Bronchial epithelial cell (primary cell): ENCODE measurements around the gene PDZD4. TPM values are rescaled to one million over a fixed set of nuclear protein-coding genes. Genes with fewer than 3 reads are reported as not detected.
"Not testable (repeated sequence)": the region's sequence is repeated elsewhere in the genome, so short reads cannot be mapped to it uniquely, and the experiment has no call there.

Experiments used
- DNase-seq: peaks from one replicate; pipeline ENCODE4 v3.0.0-alpha.2; 2010; ENCODE audit warnings: low read depth
- FAIRE-seq: peaks from 2 replicates; lab custom pipeline; 2011; peaks lifted over from hg19 to GRCh38; lab: Jason Lieb, UNC
- H3K27me3 ChIP-seq: 2 replicates; pipeline ENCODE4 v1.5.1; 2011; ENCODE audit warnings: low read length; ENCODE audit not compliant: control insufficient read depth, insufficient read depth
- H3K36me3 ChIP-seq: 2 replicates; pipeline ENCODE4 v1.5.1; 2011; ENCODE audit warnings: low read length; ENCODE audit not compliant: control insufficient read depth, insufficient read depth
- H3K4me3 ChIP-seq: 2 replicates; pipeline ENCODE4 v1.5.1; 2011; ENCODE audit warnings: mild to moderate bottlenecking, low read depth, low read length, control low read depth
- total RNA-seq: library from RNA; depleted of rRNA; stranded (reverse); fragments of >200 nt; gene quantifications from 2 replicates; pipeline ENCODE4 v1.2.1, GENCODE V29; 2014
- TF ChIP-seq, protein P1 (sequence below): IDR thresholded peaks from 2 replicates; pipeline ENCODE4 v1.5.1; 2011; ENCODE audit warnings: mild to moderate bottlenecking, moderate library complexity, low read length, control low read depth, inconsistent platforms; ENCODE audit not compliant: insufficient read depth, severe bottlenecking

PDZD4 gene
- total RNA-seq, 1 donor from 2014 or later: under 0.01 TPM

DNA sequence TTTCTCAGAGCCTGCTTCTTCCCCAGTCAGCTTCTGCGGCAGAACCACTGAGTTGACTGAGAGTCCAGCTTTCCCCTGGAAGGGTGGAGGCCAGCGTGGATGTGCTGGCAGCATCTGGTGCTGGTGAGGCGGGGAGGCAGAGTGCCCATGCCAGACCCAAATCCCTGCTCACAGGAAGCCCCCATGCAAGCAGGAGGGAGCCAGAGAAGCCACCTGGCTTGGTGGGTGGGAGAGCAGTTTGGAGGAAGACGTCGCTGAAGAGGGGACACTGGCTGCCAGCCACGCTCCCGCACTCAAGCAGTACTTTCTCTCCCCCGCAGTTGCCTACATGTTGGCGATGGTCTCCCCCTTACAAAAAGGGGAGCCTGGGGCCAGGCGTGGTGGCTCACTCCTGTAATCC, 6.0 kb downstream of the PDZD4 start:
- H3K4me3 ChIP-seq: no peak overlapping the region
- FAIRE-seq: no peak
- H3K27me3 ChIP-seq: peaks cover 5% of the 10 kb centered on the region
- no peaks in the 10 kb centered on the region for H3K36me3 ChIP-seq
- TF ChIP-seq, protein P1, sequence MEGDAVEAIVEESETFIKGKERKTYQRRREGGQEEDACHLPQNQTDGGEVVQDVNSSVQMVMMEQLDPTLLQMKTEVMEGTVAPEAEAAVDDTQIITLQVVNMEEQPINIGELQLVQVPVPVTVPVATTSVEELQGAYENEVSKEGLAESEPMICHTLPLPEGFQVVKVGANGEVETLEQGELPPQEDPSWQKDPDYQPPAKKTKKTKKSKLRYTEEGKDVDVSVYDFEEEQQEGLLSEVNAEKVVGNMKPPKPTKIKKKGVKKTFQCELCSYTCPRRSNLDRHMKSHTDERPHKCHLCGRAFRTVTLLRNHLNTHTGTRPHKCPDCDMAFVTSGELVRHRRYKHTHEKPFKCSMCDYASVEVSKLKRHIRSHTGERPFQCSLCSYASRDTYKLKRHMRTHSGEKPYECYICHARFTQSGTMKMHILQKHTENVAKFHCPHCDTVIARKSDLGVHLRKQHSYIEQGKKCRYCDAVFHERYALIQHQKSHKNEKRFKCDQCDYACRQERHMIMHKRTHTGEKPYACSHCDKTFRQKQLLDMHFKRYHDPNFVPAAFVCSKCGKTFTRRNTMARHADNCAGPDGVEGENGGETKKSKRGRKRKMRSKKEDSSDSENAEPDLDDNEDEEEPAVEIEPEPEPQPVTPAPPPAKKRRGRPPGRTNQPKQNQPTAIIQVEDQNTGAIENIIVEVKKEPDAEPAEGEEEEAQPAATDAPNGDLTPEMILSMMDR: no peak
- no peak for DNase-seq

DNA sequence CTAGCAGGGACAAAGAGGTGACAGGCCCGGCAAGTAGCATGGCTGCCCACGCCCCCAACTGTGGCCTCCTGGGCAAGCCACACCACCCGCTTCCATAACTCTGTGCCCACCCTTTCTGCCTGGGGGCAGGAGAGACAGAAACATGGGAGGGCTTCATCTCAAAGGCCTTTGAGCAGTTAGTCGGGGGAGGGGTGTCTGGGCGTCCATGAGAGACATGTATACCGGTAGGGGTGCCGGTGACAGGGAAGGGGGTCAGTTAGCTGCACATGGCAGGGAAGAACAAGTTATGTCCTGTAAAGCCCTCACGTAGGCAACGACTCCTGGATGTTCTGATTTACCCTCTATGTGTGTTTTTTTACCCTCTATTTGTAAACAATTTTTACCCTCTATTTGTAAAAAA, 9.3 kb downstream of the PDZD4 start:
- TF ChIP-seq, protein P1: no peak

DNA sequence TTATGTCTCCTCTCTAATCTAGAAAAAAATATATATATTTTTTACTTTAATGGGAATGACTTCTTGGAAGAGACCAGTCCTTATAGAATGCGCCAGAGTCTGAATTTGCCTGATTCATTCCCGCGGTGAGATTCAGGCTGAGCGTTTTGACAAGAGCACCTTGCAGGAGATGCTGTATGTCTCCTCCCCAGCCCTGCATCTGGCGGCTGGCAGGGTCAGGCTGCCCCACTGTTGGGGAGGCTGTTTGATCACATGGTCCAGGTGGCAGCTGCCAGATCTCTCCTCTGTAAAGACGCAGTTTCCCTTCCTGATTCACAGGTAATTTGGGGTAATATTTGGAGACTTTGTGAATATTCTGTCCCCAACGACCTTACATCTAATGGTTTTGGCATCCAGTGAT, 9.7 kb downstream of the PDZD4 start:
- no peak overlapping the region for H3K4me3 ChIP-seq
- H3K27me3 ChIP-seq: no peaks in the 10 kb centered on the region
- H3K36me3 ChIP-seq: no peaks in the 10 kb centered on the region
- FAIRE-seq: no peak
- DNase-seq: no peak
- TF ChIP-seq, protein P1: no peak

More for the DNA sequence above, 9.3 kb downstream of the PDZD4 start:
- Histone ChIP-seq H3K27me3 (no peaks in the 10 kb centered on the region), H3K36me3 (no peaks in the 10 kb centered on the region), H3K4me3 (no peak overlapping the region)
- FAIRE-seq (no peak), DNase-seq (no peak)

DNA sequence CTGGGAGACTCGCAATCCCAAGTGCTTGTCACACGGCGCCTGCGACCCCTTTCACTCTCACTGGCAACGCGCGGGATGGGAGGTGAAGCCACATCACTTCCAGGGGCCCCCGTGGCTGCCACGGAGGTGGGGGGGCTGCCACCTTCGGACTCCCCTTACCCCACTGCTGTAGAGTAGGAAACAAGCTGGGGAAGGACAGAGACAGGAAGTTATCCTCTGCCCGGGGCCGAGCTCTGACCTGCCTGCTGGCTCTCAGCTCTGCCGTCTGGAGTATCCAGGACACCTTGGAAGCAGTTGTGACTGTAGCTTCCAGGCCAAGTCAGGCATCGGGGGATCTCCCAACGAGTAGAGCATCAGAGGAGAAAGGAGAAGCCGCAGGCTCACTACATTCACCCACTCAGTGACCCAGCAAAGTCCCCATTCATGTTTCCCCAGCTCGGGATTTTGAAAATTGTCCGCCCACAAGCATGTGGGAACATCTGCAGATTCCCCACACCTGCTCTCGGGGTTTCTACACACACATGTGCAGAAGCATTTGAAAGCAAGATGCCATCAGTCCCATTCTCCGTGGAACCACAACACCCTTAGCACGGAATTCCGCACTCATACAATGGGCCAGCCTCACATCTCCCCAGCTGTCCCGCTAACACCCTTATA, 10.8 kb downstream of the PDZD4 start:
- TF ChIP-seq, protein P1: no peak
- DNase-seq (no peak), FAIRE-seq (no peak)
- Histone ChIP-seq H3K36me3 (no peaks in the 10 kb centered on the region), H3K27me3 (no peaks in the 10 kb centered on the region), H3K4me3 (no peak overlapping the region)

DNA sequence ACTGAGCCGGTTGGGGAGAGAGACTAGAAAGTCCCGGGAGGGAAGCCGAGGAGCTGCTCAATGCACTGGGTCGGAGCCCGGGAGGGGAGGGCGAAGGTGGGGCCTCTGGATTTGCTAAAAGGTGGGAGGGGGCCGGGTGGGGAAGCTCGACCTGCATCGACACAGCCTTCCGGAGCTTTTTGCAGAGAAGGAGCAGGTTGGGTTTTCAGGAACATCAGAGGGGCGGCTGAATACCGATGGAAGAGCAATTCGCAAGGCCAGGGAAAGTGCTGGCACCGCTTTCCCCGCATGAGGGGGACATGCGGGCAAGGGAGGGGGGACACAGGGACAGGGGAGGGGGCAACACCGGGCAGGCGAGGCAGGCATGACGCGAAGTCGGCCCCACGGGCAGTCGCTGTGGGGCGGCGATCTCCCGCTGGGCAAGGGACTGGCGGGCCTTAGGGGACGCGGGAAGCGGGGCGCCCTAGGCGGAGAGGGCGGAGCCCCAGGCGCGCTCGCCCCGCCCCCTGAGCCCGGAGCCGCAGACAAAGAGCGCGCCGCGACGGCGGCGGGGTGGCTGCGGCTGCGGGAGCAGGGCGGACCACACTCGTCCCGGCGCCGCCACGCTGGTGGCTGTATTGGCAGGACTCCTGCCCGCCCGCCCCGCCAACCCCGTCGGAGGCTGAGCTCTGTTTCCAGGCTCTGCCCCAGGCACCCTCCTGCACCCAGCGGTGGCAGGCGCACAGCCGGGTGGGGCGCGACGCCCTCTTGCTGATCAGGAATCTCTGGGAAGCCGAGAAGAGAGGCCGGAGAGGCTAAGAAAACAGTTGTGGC, 11.6 kb downstream of the PDZD4 start:
- Histone ChIP-seq H3K36me3 (no peaks in the 10 kb centered on the region), H3K4me3 (no peak overlapping the region), H3K27me3 (no peaks in the 10 kb centered on the region)
- FAIRE-seq (no peak), DNase-seq (no peak)
- TF ChIP-seq, protein P1: no peak

DNA sequence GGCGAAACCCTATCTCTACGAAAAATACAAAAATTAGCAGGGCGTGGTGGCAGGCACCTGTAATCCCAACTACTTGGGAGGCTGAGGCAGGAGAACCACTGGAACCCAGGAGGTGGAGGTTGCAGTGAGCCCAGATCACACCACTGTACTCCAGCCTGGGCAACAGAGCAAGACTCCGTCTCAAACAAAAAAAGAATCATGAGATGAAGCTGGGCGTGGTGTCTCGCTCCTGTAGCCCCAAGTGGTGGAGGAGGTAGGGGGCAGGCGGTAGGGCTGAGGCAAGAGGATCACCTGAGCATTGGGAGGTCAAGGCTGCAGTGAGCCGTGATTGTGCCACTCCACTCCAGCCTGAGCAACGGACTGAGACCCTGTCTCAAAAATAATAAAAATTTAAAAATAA, 12.3 kb downstream of the PDZD4 start:
- DNase-seq, H3K4me3 ChIP-seq, H3K36me3 ChIP-seq, FAIRE-seq, H3K27me3 ChIP-seq: not testable (repeated sequence)
